AG09319 (cell line): Measurements from ENCODE around the gene GPRC5B.

ENCODE experiments used
- DNase-seq: peaks from one replicate; pipeline ENCODE4 v3.0.0-alpha.2; 2010; ENCODE audit warnings: low read depth; ENCODE audit errors: extremely low read depth
- TF ChIP-seq, protein P1 (sequence below): IDR thresholded peaks from 2 replicates; pipeline ENCODE4 v1.5.1; 2011; ENCODE audit warnings: low read depth, mild to moderate bottlenecking, inconsistent platforms, low read length, moderate library complexity

GPRC5B gene

DNA sequence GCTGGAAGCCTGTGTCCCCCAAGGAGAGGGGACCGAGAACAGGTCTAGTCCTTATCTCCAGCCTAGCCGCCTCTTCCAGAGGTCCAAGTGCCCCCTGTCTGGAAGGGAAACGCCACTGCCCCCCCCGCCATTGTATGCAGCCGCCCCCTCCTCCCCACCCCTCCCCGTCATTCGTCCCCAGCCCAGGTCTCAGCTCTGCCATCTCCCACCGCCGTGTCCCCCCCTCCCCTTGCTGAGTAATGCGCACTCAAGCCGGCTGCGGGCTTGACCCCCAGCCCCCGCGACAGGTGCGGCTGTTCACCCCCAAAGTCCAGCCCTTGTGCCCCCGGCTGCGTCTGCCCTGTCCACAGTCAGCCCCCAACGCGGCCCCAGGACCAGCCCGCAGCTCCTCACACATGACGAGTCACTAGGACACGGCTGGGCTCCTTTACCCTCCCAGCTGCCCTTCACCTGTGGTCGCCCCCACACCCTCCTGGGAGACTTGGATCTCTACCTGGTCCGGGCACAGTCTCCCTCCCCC, 622 bp downstream of the GPRC5B start:
- DNase-seq, result no peak
- TF ChIP-seq, protein P1, sequence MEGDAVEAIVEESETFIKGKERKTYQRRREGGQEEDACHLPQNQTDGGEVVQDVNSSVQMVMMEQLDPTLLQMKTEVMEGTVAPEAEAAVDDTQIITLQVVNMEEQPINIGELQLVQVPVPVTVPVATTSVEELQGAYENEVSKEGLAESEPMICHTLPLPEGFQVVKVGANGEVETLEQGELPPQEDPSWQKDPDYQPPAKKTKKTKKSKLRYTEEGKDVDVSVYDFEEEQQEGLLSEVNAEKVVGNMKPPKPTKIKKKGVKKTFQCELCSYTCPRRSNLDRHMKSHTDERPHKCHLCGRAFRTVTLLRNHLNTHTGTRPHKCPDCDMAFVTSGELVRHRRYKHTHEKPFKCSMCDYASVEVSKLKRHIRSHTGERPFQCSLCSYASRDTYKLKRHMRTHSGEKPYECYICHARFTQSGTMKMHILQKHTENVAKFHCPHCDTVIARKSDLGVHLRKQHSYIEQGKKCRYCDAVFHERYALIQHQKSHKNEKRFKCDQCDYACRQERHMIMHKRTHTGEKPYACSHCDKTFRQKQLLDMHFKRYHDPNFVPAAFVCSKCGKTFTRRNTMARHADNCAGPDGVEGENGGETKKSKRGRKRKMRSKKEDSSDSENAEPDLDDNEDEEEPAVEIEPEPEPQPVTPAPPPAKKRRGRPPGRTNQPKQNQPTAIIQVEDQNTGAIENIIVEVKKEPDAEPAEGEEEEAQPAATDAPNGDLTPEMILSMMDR, result no peak

- TF ChIP-seq, protein P1, result no peak
- DNase-seq, result no peak
Measured at GRCh38 chr16:19883296-19883965, 1.2 kb downstream of the GPRC5B start.

DNA sequence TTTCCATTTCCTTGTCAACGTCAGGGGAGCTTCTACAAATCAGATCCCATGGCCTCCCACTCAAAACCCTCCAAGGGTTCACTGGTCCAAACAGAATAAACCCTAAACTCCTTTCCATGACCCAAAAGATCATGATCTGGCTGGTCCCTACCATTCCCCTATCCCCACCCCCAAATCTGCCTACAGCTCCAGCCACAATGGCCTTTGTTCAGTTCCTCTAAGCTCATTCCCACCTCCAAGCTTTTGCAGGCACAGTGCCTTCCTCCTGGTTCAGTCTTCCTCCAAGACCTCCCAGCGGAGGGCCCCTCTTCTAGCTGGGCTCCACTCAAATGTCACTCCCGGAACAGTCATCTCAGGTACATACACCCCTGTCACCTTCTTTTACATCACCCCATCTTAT, 2.0 kb downstream of the GPRC5B start:
- TF ChIP-seq, protein P1, result no peak
- no peak for DNase-seq

- no peak for DNase-seq
- TF ChIP-seq, protein P1, result no peak
Measured at GRCh38 chr16:19882186-19882585, 2.5 kb downstream of the GPRC5B start.

- no peak for DNase-seq
- TF ChIP-seq, protein P1, result no peak
Measured at GRCh38 chr16:19881783-19882182, 2.9 kb downstream of the GPRC5B start.

DNA sequence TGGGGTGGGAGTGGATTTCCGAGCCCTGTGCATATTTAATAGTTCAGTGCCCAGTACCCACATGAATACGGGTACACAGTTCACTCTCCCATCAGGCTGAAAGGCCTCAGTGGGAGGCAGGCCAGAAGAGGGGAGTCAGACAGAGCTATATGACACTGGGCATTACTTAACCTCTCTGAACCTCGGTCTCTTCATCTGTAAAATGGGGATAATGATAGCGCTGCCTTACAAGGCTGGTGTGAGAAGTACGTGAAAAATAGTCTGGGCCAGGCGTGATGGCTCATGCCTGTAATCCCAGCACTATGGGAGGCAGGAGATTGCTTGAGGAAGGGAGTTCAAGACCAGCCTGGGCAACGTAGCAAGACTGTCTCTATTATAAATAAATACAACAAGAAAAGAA, 3.6 kb downstream of the GPRC5B start:
- TF ChIP-seq, protein P1, result no peak
- no peak for DNase-seq

DNA sequence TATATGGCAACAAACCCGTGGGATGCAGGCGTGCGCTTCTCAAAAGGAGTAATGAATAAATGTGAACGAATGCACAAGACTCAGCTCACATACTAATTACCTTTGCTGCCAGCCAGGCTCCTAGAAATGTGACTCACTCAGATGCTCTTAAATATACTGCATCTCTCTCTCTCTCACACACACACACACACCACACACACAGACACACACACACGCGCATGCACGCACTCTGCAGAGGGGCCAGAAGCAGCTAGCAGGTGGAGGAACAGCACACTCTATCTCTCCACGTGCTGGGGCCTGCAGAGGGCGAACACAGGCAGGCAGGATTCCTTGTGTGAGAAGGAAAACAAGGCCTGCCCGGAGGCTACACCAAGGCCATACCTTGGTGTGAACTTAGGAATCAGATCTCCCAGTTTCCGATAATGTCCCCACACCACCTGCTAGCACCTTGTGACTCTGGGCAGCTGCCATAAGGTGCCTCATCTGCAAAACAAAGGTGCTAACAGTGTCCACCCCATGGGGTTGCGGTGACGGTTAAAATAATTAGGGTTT, 5.3 kb downstream of the GPRC5B start:
- TF ChIP-seq, protein P1, result no peak
- DNase-seq, result no peak
